CD4-positive, alpha-beta T cell treated with Interleukin-4 for 4 hours (primary cell): ENCODE data around the gene USP24.
"Not testable (repeated sequence)": the region's sequence is repeated elsewhere in the genome, so short reads cannot be mapped to it uniquely, and the experiment has no call there.

Source experiments
- DNase-seq: peaks from one replicate; pipeline ENCODE4 v3.0.0-alpha.2; 2020

The USP24 gene

GRCh38 chr1:55194851-55195250 is 20.3 kb downstream of the USP24 start:
- DNase-seq, result no peak

GRCh38 chr1:55192093-55192492 is 23.1 kb downstream of the USP24 start:
- DNase-seq, result no peak

- not testable (repeated sequence) for DNase-seq
Measured at GRCh38 chr1:55191219-55191952, 23.8 kb downstream of the USP24 start.

- DNase-seq, result no peak
Measured at GRCh38 chr1:55190109-55190508, 25.1 kb downstream of the USP24 start.

GRCh38 chr1:55188909-55189308 is 26.3 kb downstream of the USP24 start:
- no peak for DNase-seq

GRCh38 chr1:55185832-55186231 is 29.3 kb downstream of the USP24 start:
- DNase-seq, result no peak

GRCh38 chr1:55184859-55185258 is 30.3 kb downstream of the USP24 start:
- DNase-seq, result no peak

- DNase-seq, result no peak
Measured at GRCh38 chr1:55181666-55182065, 33.5 kb downstream of the USP24 start.

GRCh38 chr1:55180075-55180670 is 35.0 kb downstream of the USP24 start:
- no peak for DNase-seq

GRCh38 chr1:55179177-55179835 is 35.9 kb downstream of the USP24 start:
- DNase-seq, result no peak

- DNase-seq, result no peak
Measured at GRCh38 chr1:55172687-55173086, 42.5 kb downstream of the USP24 start.

GRCh38 chr1:55172272-55172671 is 42.9 kb downstream of the USP24 start:
- DNase-seq, result no peak

GRCh38 chr1:55171694-55172093 is 43.5 kb downstream of the USP24 start:
- no peak for DNase-seq

GRCh38 chr1:55170426-55170825 is 44.7 kb downstream of the USP24 start:
- DNase-seq, result no peak

- DNase-seq, result no peak
Measured at GRCh38 chr1:55169126-55169525, 46.0 kb downstream of the USP24 start.

GRCh38 chr1:55168353-55168752 is 46.8 kb downstream of the USP24 start:
- DNase-seq, result no peak

GRCh38 chr1:55167224-55167871 is 47.8 kb downstream of the USP24 start:
- DNase-seq, result no peak

- no peak for DNase-seq
Measured at GRCh38 chr1:55164906-55165305, 50.3 kb downstream of the USP24 start.

- DNase-seq, result no peak
Measured at GRCh38 chr1:55159571-55159970, 55.6 kb downstream of the USP24 start.

- no peak for DNase-seq
Measured at GRCh38 chr1:55156608-55157007, 58.6 kb downstream of the USP24 start.

- DNase-seq, result no peak
Measured at GRCh38 chr1:55156093-55156492, 59.1 kb downstream of the USP24 start.

GRCh38 chr1:55155522-55155921 is 59.6 kb downstream of the USP24 start:
- DNase-seq, result no peak

- no peak for DNase-seq
Measured at GRCh38 chr1:55154616-55155015, 60.5 kb downstream of the USP24 start.

GRCh38 chr1:55153031-55153430 is 62.1 kb downstream of the USP24 start:
- no peak for DNase-seq
